ENCODE results near the gene CCDC127. TPM values are rescaled to one million over a fixed set of nuclear protein-coding genes. Genes with fewer than 3 reads are reported as not detected.

CCDC127 gene
- total RNA-seq, 1 experiment from 2014 or later: 2.6 TPM

DNA sequence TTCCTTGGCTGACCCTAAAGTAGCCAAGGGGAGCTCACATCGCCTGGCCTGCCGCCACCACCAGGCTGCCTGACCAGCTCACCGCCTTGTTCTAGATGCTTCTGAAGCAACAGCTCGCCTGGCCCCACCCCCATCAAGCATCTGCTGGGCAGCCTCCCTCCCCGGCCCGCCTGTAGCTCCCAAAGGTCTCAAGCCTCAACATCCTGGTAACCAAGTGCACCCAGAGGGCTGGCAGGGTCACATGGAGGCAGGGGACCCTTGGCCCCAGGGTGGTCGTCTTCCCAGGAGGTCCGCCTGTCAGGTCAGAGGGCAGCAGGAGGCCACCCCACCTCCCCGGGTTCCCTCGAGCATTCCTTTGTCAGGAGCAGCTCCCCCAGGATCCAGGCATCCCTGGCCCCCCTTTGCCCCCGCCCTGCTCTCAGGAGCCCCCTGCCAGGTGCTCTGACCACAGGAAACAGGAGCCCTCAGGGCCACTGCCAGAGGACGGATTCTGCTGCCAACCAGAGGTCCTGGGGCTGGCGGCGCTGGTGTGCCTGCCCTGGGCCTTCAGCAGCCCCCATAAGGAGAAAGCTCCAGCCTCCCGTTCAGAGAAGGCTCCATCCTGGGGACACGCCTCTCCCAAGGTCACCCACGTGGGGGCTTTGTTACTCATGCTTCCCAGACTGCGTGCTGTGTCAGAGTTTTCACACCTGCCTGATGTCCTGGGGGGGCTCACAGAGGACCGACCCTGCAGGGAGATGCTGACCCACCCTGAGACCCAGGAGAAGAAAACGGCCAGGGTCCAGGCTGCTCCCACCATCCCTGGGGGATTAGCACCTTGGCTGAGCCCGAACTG, 30.1 kb downstream of the CCDC127 start:
- Histone ChIP-seq H3K9ac (ENCODE audit: low read length) (no peak overlapping the region), H3K36me3 (ENCODE audit: insufficient read depth, low read length) (no peaks in the 10 kb centered on the region), H3K4me3 (ENCODE audit: low read length) (no peak overlapping the region), H3K9me3 (ENCODE audit: low read length) (no peaks in the 10 kb centered on the region), H3K4me2 (ENCODE audit: low read depth, low read length, poor library complexity, severe bottlenecking) (no peak overlapping the region), H3K4me1 (ENCODE audit: low read length) (peaks cover 23% of the 10 kb centered on the region), H3K79me2 (ENCODE audit: low read length) (no peaks in the 10 kb centered on the region), H3K27me3 (ENCODE audit: low read length) (no peaks in the 10 kb centered on the region), H3K27ac (ENCODE audit: low read length) (no peak overlapping the region), H3K9me2 (replicated peaks; ENCODE audit: insufficient read depth, low read length) (no peaks in the 10 kb centered on the region), H4K20me1 (ENCODE audit: insufficient read depth, low read depth, low read length) (no peaks in the 10 kb centered on the region; the same call in 1 of the 2 replicates), H2AFZ (ENCODE audit: low read length) (no peak overlapping the region)
- DNase-seq: no peak

DNA sequence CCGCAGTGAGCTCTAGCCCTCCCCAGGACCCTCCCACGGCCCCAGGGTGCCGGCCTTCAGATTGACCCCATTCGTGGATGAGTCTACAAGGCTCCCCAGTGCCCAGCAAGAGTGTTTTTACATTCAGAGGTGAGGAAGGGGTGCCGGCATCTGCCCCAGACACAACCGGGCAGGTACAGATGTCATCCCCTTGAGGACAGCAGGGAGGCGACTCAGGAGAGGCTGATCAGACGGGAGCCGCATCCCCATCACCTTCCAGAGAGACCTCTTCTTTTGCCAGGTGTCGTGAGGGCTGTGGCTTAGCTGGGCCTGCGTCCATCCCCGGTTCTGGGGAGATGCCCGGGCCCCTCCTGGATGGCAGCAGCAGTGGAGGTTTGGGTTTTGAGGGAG, 30.9 kb downstream of the CCDC127 start:
- no peaks in the 10 kb centered on the region for H3K36me3 ChIP-seq (ENCODE audit: insufficient read depth, low read length)
- no peaks in the 10 kb centered on the region for H3K27me3 ChIP-seq (ENCODE audit: low read length)
- no peak for DNase-seq
- H4K20me1 ChIP-seq (ENCODE audit: insufficient read depth, low read depth, low read length): no peaks in the 10 kb centered on the region; the same call in 1 of the 2 replicates
- H3K9me2 ChIP-seq (replicated peaks; ENCODE audit: insufficient read depth, low read length): no peaks in the 10 kb centered on the region
- H3K27ac ChIP-seq (ENCODE audit: low read length): no peak overlapping the region
- no peak overlapping the region for H2AFZ ChIP-seq (ENCODE audit: low read length)
- H3K79me2 ChIP-seq (ENCODE audit: low read length): no peaks in the 10 kb centered on the region
- no peak overlapping the region for H3K4me3 ChIP-seq (ENCODE audit: low read length)
- no peaks in the 10 kb centered on the region for H3K9me3 ChIP-seq (ENCODE audit: low read length)
- no peak overlapping the region for H3K9ac ChIP-seq (ENCODE audit: low read length)
- peaks cover 23% of the 10 kb centered on the region for H3K4me1 ChIP-seq (ENCODE audit: low read length)
- H3K4me2 ChIP-seq (ENCODE audit: low read depth, low read length, poor library complexity, severe bottlenecking): no peak overlapping the region

DNA sequence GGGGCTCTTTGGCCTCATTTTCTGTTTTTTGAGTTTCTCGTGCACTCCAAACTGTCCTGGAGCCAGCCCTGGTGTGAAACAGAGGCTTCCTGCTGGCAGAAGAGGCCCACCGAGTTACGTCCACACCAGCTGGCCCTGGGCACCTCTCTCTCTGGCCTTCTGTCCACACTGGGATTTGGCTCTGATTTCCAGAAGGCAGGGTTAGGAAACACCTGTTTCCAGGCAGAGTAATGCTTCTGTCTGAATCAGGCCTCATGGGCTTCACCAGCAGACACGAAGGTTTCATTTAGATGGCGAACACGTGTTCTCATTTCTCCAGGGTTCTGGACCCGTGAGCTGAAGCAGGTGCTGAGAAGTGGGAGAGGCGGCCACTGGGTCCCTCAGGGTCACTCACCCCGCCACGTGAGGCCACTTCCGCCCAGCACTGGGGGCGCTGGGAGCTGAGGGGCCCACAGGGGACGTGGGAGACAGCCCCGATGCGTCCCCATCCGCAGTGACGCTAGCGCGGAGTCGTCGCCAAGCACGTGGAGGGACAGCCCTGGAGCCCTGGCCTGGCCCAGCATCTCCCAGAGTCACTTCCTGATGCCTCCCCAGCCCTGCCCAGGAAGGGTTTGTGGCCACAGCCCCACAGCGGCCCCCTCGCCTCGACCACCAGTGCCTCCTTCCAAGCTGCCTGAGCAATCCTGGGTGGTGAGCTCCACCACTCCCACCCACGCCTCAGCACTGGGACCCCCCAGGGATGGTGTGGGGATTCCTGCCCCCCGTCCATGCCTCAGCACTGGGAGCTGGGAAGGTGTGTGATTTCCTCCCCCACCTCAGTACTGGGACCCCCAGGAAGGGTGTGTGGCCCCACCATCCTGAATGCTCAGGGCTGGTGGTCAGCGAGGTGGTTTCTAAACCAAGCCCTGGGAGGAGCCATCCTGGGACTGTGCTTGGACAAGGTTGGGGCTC, 31.6 kb downstream of the CCDC127 start:
- Histone ChIP-seq H3K4me1 (ENCODE audit: low read length) (peaks cover 20% of the 10 kb centered on the region), H3K27ac (ENCODE audit: low read length) (no peak overlapping the region), H3K4me3 (ENCODE audit: low read length) (no peak overlapping the region), H3K27me3 (ENCODE audit: low read length) (no peaks in the 10 kb centered on the region), H4K20me1 (ENCODE audit: insufficient read depth, low read depth, low read length) (no peaks in the 10 kb centered on the region; the same call in 1 of the 2 replicates), H2AFZ (ENCODE audit: low read length) (no peak overlapping the region), H3K9ac (ENCODE audit: low read length) (no peak overlapping the region), H3K9me3 (ENCODE audit: low read length) (no peaks in the 10 kb centered on the region), H3K9me2 (replicated peaks; ENCODE audit: insufficient read depth, low read length) (no peaks in the 10 kb centered on the region), H3K79me2 (ENCODE audit: low read length) (no peaks in the 10 kb centered on the region), H3K36me3 (ENCODE audit: insufficient read depth, low read length) (no peaks in the 10 kb centered on the region), H3K4me2 (ENCODE audit: low read depth, low read length, poor library complexity, severe bottlenecking) (no peak overlapping the region)
- DNase-seq: no peak

DNA sequence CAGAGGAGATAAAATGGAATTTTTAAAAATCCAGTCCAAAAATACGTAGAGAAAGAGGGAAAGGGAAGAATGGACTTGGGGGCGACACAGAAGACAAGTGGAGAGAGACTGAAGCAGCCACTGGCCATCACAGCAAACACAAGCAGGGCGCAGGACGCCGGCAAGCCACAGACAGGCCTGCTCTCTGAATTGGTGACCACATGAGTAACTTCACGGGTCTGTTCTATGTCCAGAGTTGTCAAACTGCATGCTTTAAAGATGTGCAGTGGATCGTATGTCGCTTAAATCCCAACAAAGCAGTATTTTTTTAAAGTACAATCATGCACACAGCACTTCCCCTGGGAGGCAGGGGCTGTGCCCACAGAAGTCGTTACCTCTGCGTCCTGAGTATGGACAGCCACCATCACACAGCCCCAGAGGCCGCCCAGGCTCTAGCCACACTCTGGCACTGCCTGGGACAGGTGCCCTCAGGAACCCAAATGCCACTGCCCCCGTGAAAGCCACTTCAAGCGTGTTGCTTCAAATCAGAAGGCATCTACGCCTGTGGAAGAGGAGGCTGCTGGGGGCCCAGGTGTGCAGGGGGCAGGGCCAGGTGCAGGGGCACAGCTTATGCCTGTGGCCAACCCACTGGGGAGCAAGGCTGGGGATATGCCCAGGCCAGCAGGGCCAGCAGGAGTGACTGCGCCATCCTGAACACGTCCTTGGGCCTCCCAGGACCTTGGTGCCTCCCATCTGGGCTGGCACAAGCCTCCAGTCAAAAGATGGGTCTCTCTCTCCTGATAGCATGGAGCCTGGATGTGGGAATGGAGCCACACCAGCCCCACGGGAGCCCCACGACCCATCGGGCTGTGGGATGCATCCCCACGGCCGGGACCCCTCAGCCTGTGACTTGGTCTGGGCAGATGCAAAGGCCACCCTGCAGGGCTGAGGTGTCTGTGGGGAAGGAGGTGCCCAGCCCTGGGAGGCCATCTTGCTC, 32.6 kb downstream of the CCDC127 start:
- Histone ChIP-seq H3K9ac (ENCODE audit: low read length) (no peak overlapping the region), H4K20me1 (ENCODE audit: insufficient read depth, low read depth, low read length) (no peaks in the 10 kb centered on the region; the same call in 1 of the 2 replicates), H3K4me3 (ENCODE audit: low read length) (no peak overlapping the region), H2AFZ (ENCODE audit: low read length) (no peak overlapping the region), H3K27me3 (ENCODE audit: low read length) (no peaks in the 10 kb centered on the region), H3K9me3 (ENCODE audit: low read length) (no peaks in the 10 kb centered on the region), H3K27ac (ENCODE audit: low read length) (no peak overlapping the region), H3K36me3 (ENCODE audit: insufficient read depth, low read length) (no peaks in the 10 kb centered on the region), H3K4me2 (ENCODE audit: low read depth, low read length, poor library complexity, severe bottlenecking) (no peak overlapping the region), H3K4me1 (ENCODE audit: low read length) (peaks cover 10% of the 10 kb centered on the region), H3K79me2 (ENCODE audit: low read length) (no peaks in the 10 kb centered on the region), H3K9me2 (replicated peaks; ENCODE audit: insufficient read depth, low read length) (no peaks in the 10 kb centered on the region)
- DNase-seq: no peak

DNA sequence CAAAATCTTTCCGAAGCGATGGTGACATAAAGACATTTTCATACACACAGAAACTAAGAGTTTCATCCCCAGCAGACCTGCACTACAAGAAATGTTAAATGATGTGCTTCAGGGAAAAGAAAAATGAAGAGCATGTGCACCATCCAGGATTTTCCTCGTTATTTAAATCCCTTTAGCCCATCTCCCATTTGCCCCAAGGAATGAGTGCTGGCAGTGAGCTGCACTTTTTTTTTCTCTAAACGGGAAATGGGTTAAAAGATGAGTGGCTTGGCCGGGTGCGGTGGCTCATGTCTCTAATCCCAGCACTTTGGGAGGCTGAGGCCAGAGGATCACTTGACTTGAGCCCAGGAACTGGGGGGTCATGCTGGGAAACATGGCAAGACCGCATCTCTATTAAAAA, 33.5 kb downstream of the CCDC127 start:
- H3K9me2 ChIP-seq (replicated peaks; ENCODE audit: insufficient read depth, low read length): no peaks in the 10 kb centered on the region
- no peaks in the 10 kb centered on the region; the same call in 1 of the 2 replicates for H4K20me1 ChIP-seq (ENCODE audit: insufficient read depth, low read depth, low read length)
- H3K9ac ChIP-seq (ENCODE audit: low read length): no peak overlapping the region
- no peaks in the 10 kb centered on the region for H3K9me3 ChIP-seq (ENCODE audit: low read length)
- DNase-seq: no peak
- peaks cover 8% of the 10 kb centered on the region for H3K4me1 ChIP-seq (ENCODE audit: low read length)
- no peak overlapping the region for H3K27ac ChIP-seq (ENCODE audit: low read length)
- H3K4me2 ChIP-seq (ENCODE audit: low read depth, low read length, poor library complexity, severe bottlenecking): no peak overlapping the region
- H3K79me2 ChIP-seq (ENCODE audit: low read length): no peaks in the 10 kb centered on the region
- H3K36me3 ChIP-seq (ENCODE audit: insufficient read depth, low read length): no peaks in the 10 kb centered on the region
- no peak overlapping the region for H3K4me3 ChIP-seq (ENCODE audit: low read length)
- no peaks in the 10 kb centered on the region for H3K27me3 ChIP-seq (ENCODE audit: low read length)
- no peak overlapping the region for H2AFZ ChIP-seq (ENCODE audit: low read length)

DNA sequence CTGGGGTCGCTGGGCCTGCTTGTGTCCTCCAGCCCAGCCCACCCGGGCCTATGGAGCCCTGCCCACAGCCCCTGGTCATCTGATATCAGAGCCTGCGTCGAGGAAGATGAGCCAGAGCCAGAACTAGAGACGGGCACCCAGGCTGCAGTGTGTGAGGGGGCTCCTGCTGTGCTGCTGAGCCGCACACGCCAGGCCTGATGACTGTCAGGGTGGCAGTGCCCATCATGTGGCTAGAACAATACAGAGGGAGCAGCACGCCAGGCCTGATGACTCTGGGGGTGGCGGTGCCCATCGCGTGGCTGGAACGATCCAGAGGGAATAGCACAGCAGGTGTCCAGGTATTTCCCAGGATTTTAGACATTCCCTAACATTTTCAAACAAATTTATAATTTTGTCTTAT, 35.8 kb downstream of the CCDC127 start:
- Histone ChIP-seq H3K79me2 (ENCODE audit: low read length) (no peaks in the 10 kb centered on the region), H3K27ac (ENCODE audit: low read length) (no peak overlapping the region), H3K4me2 (ENCODE audit: low read depth, low read length, poor library complexity, severe bottlenecking) (no peak overlapping the region), H3K9me3 (ENCODE audit: low read length) (no peaks in the 10 kb centered on the region), H3K9me2 (replicated peaks; ENCODE audit: insufficient read depth, low read length) (no peaks in the 10 kb centered on the region), H2AFZ (ENCODE audit: low read length) (no peak overlapping the region), H4K20me1 (ENCODE audit: insufficient read depth, low read depth, low read length) (no peaks in the 10 kb centered on the region), H3K4me3 (ENCODE audit: low read length) (no peak overlapping the region), H3K36me3 (ENCODE audit: insufficient read depth, low read length) (no peaks in the 10 kb centered on the region), H3K9ac (ENCODE audit: low read length) (no peak overlapping the region), H3K4me1 (ENCODE audit: low read length) (no peaks in the 10 kb centered on the region), H3K27me3 (ENCODE audit: low read length) (no peaks in the 10 kb centered on the region)
- no peak for DNase-seq

DNA sequence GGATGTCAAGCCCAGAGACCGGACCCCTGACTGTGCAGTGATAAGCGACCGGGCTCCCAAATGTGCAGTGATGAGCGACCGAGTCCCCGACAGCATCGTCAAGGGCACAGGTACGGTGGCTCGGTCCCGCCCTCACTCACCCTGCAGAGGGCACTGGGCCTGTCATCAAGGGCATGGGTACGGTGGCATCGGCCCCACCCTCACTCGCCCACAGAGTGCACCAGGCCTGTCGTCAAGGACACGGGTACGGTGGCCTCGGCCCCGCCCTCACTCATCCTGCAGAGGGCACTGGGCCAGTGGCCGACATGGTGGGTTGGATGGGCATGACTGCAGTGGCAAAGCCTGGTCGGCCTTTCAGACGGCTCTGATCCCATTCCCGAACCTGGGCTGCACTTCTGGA, 36.4 kb downstream of the CCDC127 start:
- H3K4me1 ChIP-seq (ENCODE audit: low read length): no peaks in the 10 kb centered on the region
- H3K36me3 ChIP-seq (ENCODE audit: insufficient read depth, low read length): no peaks in the 10 kb centered on the region
- H3K79me2 ChIP-seq (ENCODE audit: low read length): no peaks in the 10 kb centered on the region
- no peak overlapping the region for H3K4me3 ChIP-seq (ENCODE audit: low read length)
- H2AFZ ChIP-seq (ENCODE audit: low read length): no peak overlapping the region
- DNase-seq: no peak
- no peak overlapping the region for H3K9ac ChIP-seq (ENCODE audit: low read length)
- H3K27me3 ChIP-seq (ENCODE audit: low read length): no peaks in the 10 kb centered on the region
- no peaks in the 10 kb centered on the region for H4K20me1 ChIP-seq (ENCODE audit: insufficient read depth, low read depth, low read length)
- H3K9me3 ChIP-seq (ENCODE audit: low read length): no peaks in the 10 kb centered on the region
- H3K4me2 ChIP-seq (ENCODE audit: low read depth, low read length, poor library complexity, severe bottlenecking): no peak overlapping the region
- H3K9me2 ChIP-seq (replicated peaks; ENCODE audit: insufficient read depth, low read length): no peaks in the 10 kb centered on the region
- no peak overlapping the region for H3K27ac ChIP-seq (ENCODE audit: low read length)

Measured in Karpas-422 (cell line).